Activated CD4-positive, alpha-beta T cell treated with anti-CD3 and anti-CD28 coated beads for 1 hour (primary cell): ENCODE results near the gene SLC25A17.
"Not testable (repeated sequence)": the region's sequence is repeated elsewhere in the genome, so short reads cannot be mapped to it uniquely, and the experiment has no call there.

ENCODE experiments used
- DNase-seq: peaks from one replicate; pipeline ENCODE4 v3.0.0-alpha.2; 2020

The SLC25A17 gene

GRCh38 chr22:40818747-40819598, at the start of gene SLC25A17:
SLC25A17 (minus strand) TSS chr22:40819346; CDS start chr22:40819248, 98 bp downstream.
- DNase-seq: peak; percentile 80

DNA sequence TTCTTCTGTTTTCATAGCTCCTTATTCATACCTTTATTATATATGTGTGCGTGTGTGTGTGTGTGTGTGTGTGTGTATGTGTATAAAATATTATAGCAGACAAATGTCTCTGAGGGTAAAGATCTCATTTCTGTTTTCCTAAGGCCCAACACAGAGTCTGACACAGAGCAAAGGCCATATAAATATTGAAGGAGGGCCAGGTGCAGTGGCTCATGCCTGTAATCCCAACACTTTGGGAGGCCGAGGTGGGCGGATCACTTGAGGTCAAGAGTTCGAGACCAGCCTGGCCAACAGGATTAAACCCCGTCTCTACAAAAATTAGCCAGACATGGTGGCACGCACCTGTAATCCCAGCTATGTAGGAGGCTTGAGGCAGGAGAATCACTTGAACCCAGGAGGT, 49.2 kb upstream of the SLC25A17 start:
- DNase-seq: not testable (repeated sequence)

DNA sequence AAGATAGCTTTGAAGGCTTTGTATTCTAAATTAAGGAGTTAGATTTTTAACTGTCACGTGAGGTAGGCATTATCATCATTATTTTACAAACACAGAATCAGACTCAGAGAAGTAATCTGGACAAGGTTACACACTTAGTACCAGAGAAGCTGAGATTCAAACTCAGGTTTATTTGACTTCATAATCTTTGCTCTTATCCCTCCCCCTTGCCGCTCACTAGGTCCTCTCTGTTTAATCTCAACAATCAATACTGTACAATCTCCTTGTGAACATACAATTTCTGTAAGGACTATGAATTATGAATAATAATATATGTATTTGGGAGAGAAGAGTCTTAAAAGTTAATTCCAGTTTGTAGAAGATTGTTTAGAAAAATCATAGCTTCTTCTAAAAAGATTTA, 48.0 kb upstream of the SLC25A17 start:
- no peak for DNase-seq

DNA sequence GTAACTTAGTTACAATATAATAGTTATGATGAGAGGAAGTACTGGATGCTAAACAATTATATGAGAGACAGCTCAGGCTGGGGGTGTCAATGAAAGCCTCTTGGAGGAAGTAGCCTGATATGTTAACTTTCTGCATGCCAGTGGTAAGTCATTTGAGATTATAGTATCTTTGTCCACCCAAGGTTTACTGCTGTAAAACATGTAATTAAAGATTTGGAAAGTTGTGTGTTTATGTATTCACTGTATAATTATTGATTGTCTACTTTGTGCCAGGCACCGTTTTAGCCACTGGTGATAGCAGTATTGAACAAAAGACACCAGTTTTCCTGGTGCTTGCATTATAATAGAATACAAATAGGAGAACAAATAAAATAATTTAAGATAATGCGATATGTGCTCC, 43.4 kb upstream of the SLC25A17 start:
- DNase-seq: no peak

DNA sequence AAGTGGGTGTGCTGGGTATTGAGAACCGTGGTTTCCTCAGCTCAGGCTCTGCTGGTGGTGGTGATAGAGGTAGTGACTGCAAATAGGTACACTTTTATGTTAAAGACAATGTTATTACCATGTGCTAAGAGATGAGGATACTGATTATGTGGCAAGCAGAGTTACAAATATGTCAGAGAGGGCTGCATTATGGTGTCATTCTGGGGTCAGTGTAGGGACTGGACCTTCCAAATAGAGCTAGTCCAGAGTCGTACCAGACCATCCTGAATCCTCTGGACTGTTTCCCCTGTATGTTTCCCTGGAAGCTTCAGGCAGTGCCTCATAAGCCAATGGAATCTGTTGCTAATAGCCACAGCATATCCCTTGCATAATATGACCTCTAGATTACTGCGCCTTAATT, 42.9 kb upstream of the SLC25A17 start, which contains the start of gene DNAJB7:
DNAJB7 (minus strand) TSS at position 101 of the 400 bp plus-strand sequence. CDS start 119 bp downstream, outside the sequence.
- no peak for DNase-seq

- no peak for DNase-seq
These were observed 38.2 kb upstream of the SLC25A17 start for GRCh38 chr22:40857309-40857855.

- peak; percentile 96 for DNase-seq
These were observed 37.6 kb upstream of the SLC25A17 start, which contains the start of the genes ST13 and XPNPEP3 for GRCh38 chr22:40856513-40857308. ST13 (minus strand) TSS chr22:40856639; CDS start chr22:40856540, 99 bp downstream. XPNPEP3 (plus strand) TSS chr22:40857148; CDS start chr22:40857182, 34 bp downstream.

- no peak for DNase-seq
These were observed 36.9 kb upstream of the SLC25A17 start for GRCh38 chr22:40855979-40856512.

GRCh38 chr22:40855071-40855978, 36.2 kb upstream of the SLC25A17 start:
- DNase-seq: no peak

DNA sequence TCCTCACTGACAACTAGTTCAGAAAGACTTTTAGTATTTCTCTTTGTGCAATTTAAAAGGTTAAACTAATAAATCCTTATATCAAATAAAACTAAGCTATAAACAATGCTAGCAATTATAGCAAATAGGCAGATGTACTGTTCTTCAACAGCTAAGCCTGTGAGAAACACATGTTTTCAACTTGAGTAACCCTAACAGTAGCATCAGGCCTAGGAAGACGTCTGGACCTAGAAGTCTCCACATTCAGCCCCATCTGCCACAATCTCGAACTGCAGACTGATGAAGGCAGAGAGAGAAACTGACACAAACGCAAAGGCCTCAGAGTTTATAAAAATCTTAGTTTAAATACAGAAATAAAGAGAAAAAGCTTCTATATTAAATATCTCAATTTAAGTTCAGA, 34.8 kb upstream of the SLC25A17 start:
- DNase-seq: no peak

GRCh38 chr22:40853333-40853732, 34.2 kb upstream of the SLC25A17 start:
- DNase-seq: no peak

DNA sequence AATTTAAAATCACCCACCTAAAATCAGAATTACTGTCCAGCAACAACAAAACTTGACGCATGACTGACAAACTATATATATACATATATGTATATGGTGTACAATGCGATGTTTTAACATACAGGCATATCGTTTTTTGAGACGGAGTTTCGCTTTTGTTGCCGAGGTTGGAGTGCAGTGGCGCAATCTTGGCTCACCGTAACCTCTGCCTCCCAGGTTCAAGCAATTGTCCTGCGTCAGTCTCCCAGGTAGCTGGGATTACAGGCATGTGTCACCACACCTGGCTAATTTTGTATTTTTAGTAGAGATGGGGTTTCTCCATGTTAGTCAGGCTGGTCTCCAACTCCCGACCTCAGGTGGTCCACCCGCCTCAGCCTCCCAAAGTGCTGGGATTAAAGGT, 26.7 kb upstream of the SLC25A17 start:
- not testable (repeated sequence) for DNase-seq

DNA sequence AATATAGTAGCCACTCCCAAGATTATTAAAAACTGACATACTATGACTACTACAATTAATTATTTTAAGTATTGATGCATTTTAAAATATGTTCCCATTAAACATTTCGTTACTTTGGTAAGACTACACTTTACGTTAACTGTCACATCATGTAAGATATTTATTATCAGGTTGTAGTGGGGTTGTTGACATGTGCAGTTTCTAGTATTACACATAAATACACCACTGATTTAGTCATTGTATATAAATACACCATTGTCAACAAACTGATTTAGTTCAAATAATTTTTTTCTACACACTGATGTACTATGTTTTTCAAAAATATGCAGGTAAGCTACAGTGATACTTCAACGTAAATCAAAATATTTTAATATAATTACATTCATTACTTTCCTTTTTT, 25.8 kb upstream of the SLC25A17 start:
- DNase-seq: no peak

GRCh38 chr22:40838486-40838885, 19.3 kb upstream of the SLC25A17 start:
- DNase-seq: no peak

- DNase-seq: no peak
These were observed 15.5 kb upstream of the SLC25A17 start for GRCh38 chr22:40834619-40835018.

DNA sequence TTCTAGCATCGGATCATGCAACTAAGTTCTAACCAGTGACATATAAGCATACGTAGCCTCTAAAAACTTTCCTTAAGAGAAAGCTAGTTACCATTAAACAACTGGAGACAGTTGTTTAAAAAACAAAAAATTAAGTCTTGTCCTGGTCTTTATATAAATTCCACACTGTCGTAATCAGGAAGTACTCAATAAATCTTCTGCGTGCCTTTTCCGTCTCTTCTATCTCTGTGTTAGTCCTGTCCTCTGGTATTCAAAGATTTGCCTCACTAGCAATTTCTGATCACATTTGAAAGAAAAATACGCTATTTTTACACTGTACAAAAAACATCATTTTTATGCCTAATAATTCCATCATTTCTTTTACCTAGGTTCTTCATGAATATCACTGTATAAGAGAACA, 10.0 kb upstream of the SLC25A17 start:
- no peak for DNase-seq

DNA sequence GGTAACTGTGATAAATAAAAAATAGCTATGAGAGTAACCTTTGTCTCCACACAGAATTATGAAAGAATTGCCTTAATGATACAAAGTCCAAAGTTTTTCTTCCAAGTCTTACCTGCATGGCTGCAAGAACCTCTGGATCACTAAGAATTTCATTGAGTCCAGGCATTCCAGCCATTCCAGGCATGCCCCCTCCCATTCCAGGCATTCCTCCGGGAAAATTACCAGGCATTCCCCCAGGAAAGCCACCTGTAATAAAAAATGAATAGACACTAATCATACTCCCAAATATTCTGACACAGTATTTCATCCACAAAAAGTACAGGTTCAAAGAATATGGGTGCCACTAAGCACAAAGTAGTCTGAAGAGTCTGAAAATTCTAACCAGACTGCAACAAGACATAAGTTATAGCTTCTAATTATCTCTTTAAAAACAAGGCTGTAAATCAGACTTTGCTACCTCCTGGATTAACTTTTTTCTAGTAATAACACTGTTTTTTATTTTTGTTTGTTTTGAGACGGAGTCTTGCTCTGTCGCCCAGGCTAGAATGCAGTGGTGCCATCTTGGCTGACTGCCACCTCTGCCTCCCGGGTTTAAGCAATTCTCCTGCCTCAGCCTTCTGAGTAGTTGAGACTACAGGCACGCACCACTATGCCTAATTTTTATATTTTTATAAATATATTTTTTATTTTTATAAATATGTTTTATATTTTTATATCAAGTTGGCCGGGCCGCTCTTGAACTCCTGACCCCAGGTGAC, 8.0 kb upstream of the SLC25A17 start:
- no peak for DNase-seq

DNA sequence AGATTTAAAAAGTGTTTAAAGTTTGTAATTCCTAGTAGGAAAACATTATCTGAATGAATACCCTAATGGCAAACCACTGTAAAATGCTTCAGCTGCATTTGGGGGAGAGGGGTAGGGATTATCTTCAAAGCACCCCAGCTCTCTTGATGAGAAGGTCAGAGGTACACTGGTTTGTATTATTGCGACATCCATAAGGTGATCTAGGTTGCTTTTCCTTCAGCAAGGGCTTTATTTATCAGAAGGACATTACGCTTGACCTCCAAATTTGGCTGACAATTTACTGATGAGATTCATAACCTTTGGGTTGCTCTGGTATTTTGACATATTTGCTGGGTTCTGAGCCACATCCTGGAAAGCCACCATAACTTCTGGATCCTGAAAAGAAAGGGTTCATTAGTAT, 7.1 kb upstream of the SLC25A17 start:
- not testable (repeated sequence) for DNase-seq

DNA sequence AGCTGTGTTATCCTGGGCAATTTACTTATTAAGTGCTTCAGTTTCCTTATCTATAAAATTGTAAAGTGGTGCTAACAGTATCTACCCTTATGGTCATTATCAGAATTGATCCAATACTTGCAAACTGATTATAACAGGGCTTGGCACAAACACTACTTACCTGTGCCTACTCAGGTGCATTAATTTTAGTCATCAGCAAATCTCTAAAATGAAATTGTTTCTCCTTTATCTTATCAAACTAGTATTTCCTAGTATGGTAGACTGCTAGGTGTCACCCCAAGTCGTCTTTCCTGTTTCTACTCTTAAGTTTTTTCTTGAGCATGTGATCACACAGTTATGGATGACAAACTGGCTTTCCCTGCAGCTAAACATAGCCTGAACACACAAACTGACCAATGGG, 4.3 kb upstream of the SLC25A17 start:
- DNase-seq: no peak

DNA sequence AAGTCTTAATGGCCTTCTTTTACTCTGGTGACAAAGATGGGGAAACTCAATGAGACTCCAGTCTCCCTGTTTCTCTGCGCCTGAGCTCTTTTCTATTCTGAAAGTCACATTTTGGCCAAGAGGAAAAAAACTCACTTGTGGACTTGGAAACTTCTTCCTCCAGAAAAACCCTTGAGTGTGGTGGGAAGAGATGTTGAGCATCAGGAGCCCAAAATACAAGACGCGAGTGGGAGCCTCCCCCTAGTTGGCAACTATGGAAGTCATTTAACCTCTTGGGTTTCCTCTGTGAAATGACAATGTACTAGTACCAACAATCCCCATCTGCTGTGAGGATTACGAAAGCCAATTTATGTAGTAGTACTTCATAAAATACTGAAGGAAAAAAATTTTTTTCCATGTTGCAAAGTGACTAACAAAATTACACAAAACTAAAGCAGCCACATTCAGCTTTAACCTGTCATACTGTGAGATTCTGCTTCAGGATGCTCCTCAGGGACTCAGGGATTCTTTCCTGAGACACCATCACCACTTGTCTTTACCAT, 524 bp upstream of the SLC25A17 start:
- DNase-seq: no peak
